Measurements from ENCODE around the gene INHBA. TPM values are rescaled to one million over a fixed set of nuclear protein-coding genes. Genes with fewer than 3 reads are reported as not detected.

The INHBA gene
- total RNA-seq, 1 donor from 2014 or later, result 2.5 TPM

- Mint-ChIP-seq H3K27ac (peak overlapping the region; percentile 1), H3K4me1 (ENCODE audit: low read depth) (peaks cover 21% of the 10 kb centered on the region), H3K27me3 (ENCODE audit: insufficient read depth) (peaks cover 4% of the 10 kb centered on the region), H3K4me3 (no peak overlapping the region), H3K36me3 (ENCODE audit: low read depth) (no peaks in the 10 kb centered on the region), H3K9me3 (peaks cover 16% of the 10 kb centered on the region)
- no peak for DNase-seq (ENCODE audit: low spot score)
- intact Hi-C loops (cut with micrococcal nuclease), result loop anchor here (2.0 to 10.0 kb wide), 3 partner anchors 85 to 727 kb away; no protein-coding TSS in a partner anchor
These were observed 28.9 kb upstream of the INHBA start for GRCh38 chr7:41731493-41732435.

GRCh38 chr7:41730668-41731067 is 27.8 kb upstream of the INHBA start:
- intact Hi-C loops (cut with micrococcal nuclease), result loop anchor here (5.0 to 10.0 kb wide), 2 partner anchors 152 to 726 kb away; no protein-coding TSS in a partner anchor

GRCh38 chr7:41730161-41730560 is 27.3 kb upstream of the INHBA start:
- Mint-ChIP-seq H3K36me3 (ENCODE audit: low read depth) (no peaks in the 10 kb centered on the region), H3K4me3 (no peak overlapping the region), H3K27me3 (ENCODE audit: insufficient read depth) (peaks cover 4% of the 10 kb centered on the region), H3K9me3 (peaks cover 10% of the 10 kb centered on the region), H3K4me1 (ENCODE audit: low read depth) (peaks cover 21% of the 10 kb centered on the region), H3K27ac (no peak overlapping the region)
- DNase-seq (ENCODE audit: low spot score), result no peak
- intact Hi-C loops (cut with micrococcal nuclease), result loop anchor here (5.0 to 10.0 kb wide), 2 partner anchors 152 to 725 kb away; no protein-coding TSS in a partner anchor

More at GRCh38 chr7:41730668-41731067, 27.8 kb upstream of the INHBA start:
- Mint-ChIP-seq H3K27me3 (ENCODE audit: insufficient read depth) (peaks cover 4% of the 10 kb centered on the region), H3K27ac (no peak overlapping the region), H3K4me3 (no peak overlapping the region), H3K9me3 (peaks cover 12% of the 10 kb centered on the region), H3K36me3 (ENCODE audit: low read depth) (no peaks in the 10 kb centered on the region), H3K4me1 (ENCODE audit: low read depth) (peaks cover 21% of the 10 kb centered on the region)
- DNase-seq (ENCODE audit: low spot score), result no peak

- DNase-seq (ENCODE audit: low spot score), result no peak
- intact Hi-C loops (cut with micrococcal nuclease), result no loop called here
- Mint-ChIP-seq H3K4me1 (ENCODE audit: low read depth) (peaks cover 21% of the 10 kb centered on the region), H3K27ac (no peak overlapping the region), H3K36me3 (ENCODE audit: low read depth) (no peaks in the 10 kb centered on the region), H3K27me3 (ENCODE audit: insufficient read depth) (peaks cover 7% of the 10 kb centered on the region), H3K4me3 (no peak overlapping the region), H3K9me3 (peaks cover 10% of the 10 kb centered on the region)
These were observed 26.2 kb upstream of the INHBA start for GRCh38 chr7:41729059-41729458.

- Mint-ChIP-seq H3K9me3 (peaks cover 5% of the 10 kb centered on the region), H3K27ac (no peak overlapping the region), H3K4me1 (ENCODE audit: low read depth) (no peaks in the 10 kb centered on the region), H3K4me3 (no peak overlapping the region), H3K36me3 (ENCODE audit: low read depth) (no peaks in the 10 kb centered on the region), H3K27me3 (ENCODE audit: insufficient read depth) (peaks cover 11% of the 10 kb centered on the region)
- no peak for DNase-seq (ENCODE audit: low spot score)
- intact Hi-C loops (cut with micrococcal nuclease), result no loop called here
These were observed 22.1 kb upstream of the INHBA start for GRCh38 chr7:41725013-41725412.

GRCh38 chr7:41720886-41721285 is 18.0 kb upstream of the INHBA start:
- no peak overlapping the region for H3K4me3 Mint-ChIP-seq
- intact Hi-C loops (cut with micrococcal nuclease), result no loop called here
- no peaks in the 10 kb centered on the region for H3K36me3 Mint-ChIP-seq (ENCODE audit: low read depth)
- no peak overlapping the region for H3K27ac Mint-ChIP-seq
- H3K9me3 Mint-ChIP-seq, result no peaks in the 10 kb centered on the region
- no peak for DNase-seq (ENCODE audit: low spot score)
- no peaks in the 10 kb centered on the region for H3K4me1 Mint-ChIP-seq (ENCODE audit: low read depth)
- peaks cover 11% of the 10 kb centered on the region for H3K27me3 Mint-ChIP-seq (ENCODE audit: insufficient read depth)

GRCh38 chr7:41720046-41720445 is 17.2 kb upstream of the INHBA start:
- no peaks in the 10 kb centered on the region for H3K9me3 Mint-ChIP-seq
- intact Hi-C loops (cut with micrococcal nuclease), result no loop called here
- no peaks in the 10 kb centered on the region for H3K4me1 Mint-ChIP-seq (ENCODE audit: low read depth)
- no peaks in the 10 kb centered on the region for H3K36me3 Mint-ChIP-seq (ENCODE audit: low read depth)
- DNase-seq (ENCODE audit: low spot score), result no peak
- H3K27ac Mint-ChIP-seq, result no peak overlapping the region
- no peak overlapping the region for H3K4me3 Mint-ChIP-seq
- H3K27me3 Mint-ChIP-seq (ENCODE audit: insufficient read depth), result peaks cover 12% of the 10 kb centered on the region

GRCh38 chr7:41716691-41717090 is 13.8 kb upstream of the INHBA start:
- intact Hi-C loops (cut with micrococcal nuclease), result no loop called here
- H3K4me3 Mint-ChIP-seq, result no peak overlapping the region
- no peaks in the 10 kb centered on the region for H3K36me3 Mint-ChIP-seq (ENCODE audit: low read depth)
- DNase-seq (ENCODE audit: low spot score), result no peak
- no peak overlapping the region for H3K27ac Mint-ChIP-seq
- peaks cover 7% of the 10 kb centered on the region for H3K27me3 Mint-ChIP-seq (ENCODE audit: insufficient read depth)
- no peaks in the 10 kb centered on the region for H3K4me1 Mint-ChIP-seq (ENCODE audit: low read depth)
- H3K9me3 Mint-ChIP-seq, result no peaks in the 10 kb centered on the region

- DNase-seq (ENCODE audit: low spot score), result no peak
- peaks cover 9% of the 10 kb centered on the region for H3K27me3 Mint-ChIP-seq (ENCODE audit: insufficient read depth)
- H3K9me3 Mint-ChIP-seq, result no peaks in the 10 kb centered on the region
- H3K36me3 Mint-ChIP-seq (ENCODE audit: low read depth), result no peaks in the 10 kb centered on the region
- no peak overlapping the region for H3K27ac Mint-ChIP-seq
- H3K4me1 Mint-ChIP-seq (ENCODE audit: low read depth), result no peaks in the 10 kb centered on the region
- no peak overlapping the region for H3K4me3 Mint-ChIP-seq
- intact Hi-C loops (cut with micrococcal nuclease), result no loop called here
These were observed 12.1 kb upstream of the INHBA start for GRCh38 chr7:41715000-41715399.

GRCh38 chr7:41711283-41712064 is 8.6 kb upstream of the INHBA start:
- no peak for DNase-seq (ENCODE audit: low spot score)
- no peak overlapping the region for H3K4me3 Mint-ChIP-seq
- H3K9me3 Mint-ChIP-seq, result no peaks in the 10 kb centered on the region
- no peaks in the 10 kb centered on the region for H3K4me1 Mint-ChIP-seq (ENCODE audit: low read depth)
- H3K27me3 Mint-ChIP-seq (ENCODE audit: insufficient read depth), result peaks cover 15% of the 10 kb centered on the region
- intact Hi-C loops (cut with micrococcal nuclease), result no loop called here
- no peaks in the 10 kb centered on the region for H3K36me3 Mint-ChIP-seq (ENCODE audit: low read depth)
- H3K27ac Mint-ChIP-seq, result no peak overlapping the region

- no peak overlapping the region for H3K27ac Mint-ChIP-seq
- intact Hi-C loops (cut with micrococcal nuclease), result no loop called here
These were observed 7.9 kb upstream of the INHBA start for GRCh38 chr7:41710838-41711237.

GRCh38 chr7:41709621-41710020 is 6.7 kb upstream of the INHBA start:
- no peak for DNase-seq (ENCODE audit: low spot score)
- Mint-ChIP-seq H3K4me3 (no peak overlapping the region), H3K9me3 (no peaks in the 10 kb centered on the region), H3K4me1 (ENCODE audit: low read depth) (peaks cover 8% of the 10 kb centered on the region), H3K27ac (no peak overlapping the region), H3K27me3 (ENCODE audit: insufficient read depth) (peaks cover 17% of the 10 kb centered on the region), H3K36me3 (ENCODE audit: low read depth) (peaks cover 2% of the 10 kb centered on the region)
- intact Hi-C loops (cut with micrococcal nuclease), result loop anchor here (10.0 kb wide), 2 partner anchors 175 to 1205 kb away; no protein-coding TSS in a partner anchor

More at GRCh38 chr7:41710838-41711237, 7.9 kb upstream of the INHBA start:
- no peak for DNase-seq (ENCODE audit: low spot score)
- H3K36me3 Mint-ChIP-seq (ENCODE audit: low read depth), result no peaks in the 10 kb centered on the region
- no peaks in the 10 kb centered on the region for H3K9me3 Mint-ChIP-seq
- no peak overlapping the region for H3K4me3 Mint-ChIP-seq
- H3K27me3 Mint-ChIP-seq (ENCODE audit: insufficient read depth), result peaks cover 18% of the 10 kb centered on the region
- H3K4me1 Mint-ChIP-seq (ENCODE audit: low read depth), result peaks cover 5% of the 10 kb centered on the region

Measured in activated T-helper 1 cell treated with anti-CD3 and anti-CD28 coated beads, Interleukin-12 subunit alpha, Interleukin-12 subunit beta, Interleukin-2, Interleukin-4 antibody, amounts not matched to agents 30 ng/mL and 10 ng/mL and 1 ng/mL, durations not matched to agents 14 hours and 24 hours and 36 hours (primary cell).